MG63 (cell line): ENCODE results near the gene PITPNC1. TPM values are rescaled to one million over a fixed set of nuclear protein-coding genes. Genes with fewer than 3 reads are reported as not detected.
"Not testable (repeated sequence)": the region's sequence is repeated elsewhere in the genome, so short reads cannot be mapped to it uniquely, and the experiment has no call there.

Experiments used
- DNase-seq: peaks from one replicate; pipeline ENCODE4 v3.0.0-alpha.2; 2020
- H3K27me3 ChIP-seq: fragments of 250-450 bp; sonication (Bioruptor Pico); 2 replicates; pipeline ENCODE4 v1.5.1; 2020; ENCODE audit warnings: mild to moderate bottlenecking, moderate library complexity
- H3K36me3 ChIP-seq: fragments of 250-450 bp; sonication (Bioruptor Pico); 2 replicates; pipeline ENCODE4 v1.5.1; 2020; ENCODE audit warnings: mild to moderate bottlenecking, moderate library complexity
- H3K4me3 ChIP-seq: fragments of 250-450 bp; sonication (Bioruptor Pico); 2 replicates; pipeline ENCODE4 v1.5.1; 2020; ENCODE audit warnings: mild to moderate bottlenecking, moderate library complexity
- H3K9me3 ChIP-seq: fragments of 250-450 bp; sonication (Bioruptor Pico); 2 replicates; pipeline ENCODE4 v1.5.1; 2020; ENCODE audit warnings: mild to moderate bottlenecking, moderate library complexity
- total RNA-seq: library from RNA; depleted of rRNA; stranded (reverse); fragments of >200 nt; shearing (Covaris generic); gene quantifications from 2 replicates; pipeline ENCODE4 v1.2.3, GENCODE V29; 2014; ENCODE audit warnings: low replicate concordance; rRNA removed

The PITPNC1 gene
- total RNA-seq, 1 experiment from 2014 or later: 0.99 TPM

GRCh38 chr17:67716405-67716798 is 339.3 kb downstream of the PITPNC1 start:
- Histone ChIP-seq H3K36me3 (peaks cover 24% of the 10 kb centered on the region), H3K27me3 (no peaks in the 10 kb centered on the region), H3K9me3 (no peaks in the 10 kb centered on the region; the same call in 1 of the 2 replicates), H3K4me3 (no peak overlapping the region)
- no peak for DNase-seq

GRCh38 chr17:67717192-67717623 is 340.1 kb downstream of the PITPNC1 start:
- Histone ChIP-seq H3K27me3 (no peaks in the 10 kb centered on the region), H3K4me3 (peak overlapping the region; percentile 98), H3K9me3 (no peaks in the 10 kb centered on the region; the same call in 1 of the 2 replicates), H3K36me3 (peaks cover 32% of the 10 kb centered on the region)
- no peak for DNase-seq

GRCh38 chr17:67717624-67718324 is 340.7 kb downstream of the PITPNC1 start, which contains the start of gene NOL11:
TSS of gene NOL11 (plus strand) at chr17:67717936. CDS start at chr17:67717948, 12 bp downstream.
- H3K36me3 ChIP-seq: peaks cover 38% of the 10 kb centered on the region
- peak within 1 kb of the TSS; percentile 98 for H3K4me3 ChIP-seq
- peak; percentile 96 for DNase-seq
- H3K9me3 ChIP-seq: no peaks in the 10 kb centered on the region; the same call in 1 of the 2 replicates
- H3K27me3 ChIP-seq: no peaks in the 10 kb centered on the region

- no peaks in the 10 kb centered on the region for H3K27me3 ChIP-seq
- peaks cover 43% of the 10 kb centered on the region for H3K36me3 ChIP-seq
- H3K4me3 ChIP-seq: peak overlapping the region; percentile 98
- DNase-seq: peak; percentile 29
- H3K9me3 ChIP-seq: no peaks in the 10 kb centered on the region
Measured at GRCh38 chr17:67718325-67718941, 341.4 kb downstream of the PITPNC1 start.

- no peak for DNase-seq
- H3K9me3 ChIP-seq: peaks cover 7% of the 10 kb centered on the region
- H3K36me3 ChIP-seq: peaks cover 97% of the 10 kb centered on the region
- no peaks in the 10 kb centered on the region for H3K27me3 ChIP-seq
- H3K4me3 ChIP-seq: no peak overlapping the region
Measured at GRCh38 chr17:67725373-67725791, 348.3 kb downstream of the PITPNC1 start.

- no peak for DNase-seq
- Histone ChIP-seq H3K4me3 (no peak overlapping the region), H3K36me3 (peaks cover 97% of the 10 kb centered on the region)
Measured at GRCh38 chr17:67725807-67726206, 348.7 kb downstream of the PITPNC1 start.

GRCh38 chr17:67727152-67728039 is 350.3 kb downstream of the PITPNC1 start:
- not testable (repeated sequence) for H3K4me3 ChIP-seq, H3K9me3 ChIP-seq, H3K27me3 ChIP-seq, DNase-seq
- H3K36me3 ChIP-seq: peaks cover 94% of the 10 kb centered on the region

More at GRCh38 chr17:67725807-67726206, 348.7 kb downstream of the PITPNC1 start:
- Histone ChIP-seq H3K9me3 (peaks cover 7% of the 10 kb centered on the region), H3K27me3 (no peaks in the 10 kb centered on the region)

- H3K36me3 ChIP-seq: peaks cover 93% of the 10 kb centered on the region
- no peak overlapping the region for H3K4me3 ChIP-seq
- H3K9me3 ChIP-seq: peaks cover 7% of the 10 kb centered on the region
- no peaks in the 10 kb centered on the region for H3K27me3 ChIP-seq
- DNase-seq: no peak
Measured at GRCh38 chr17:67729903-67730302, 352.8 kb downstream of the PITPNC1 start.

- peaks cover 91% of the 10 kb centered on the region for H3K36me3 ChIP-seq
- H3K4me3 ChIP-seq: no peak overlapping the region
- H3K27me3 ChIP-seq: no peaks in the 10 kb centered on the region
- no peak for DNase-seq
- H3K9me3 ChIP-seq: peaks cover 7% of the 10 kb centered on the region
Measured at GRCh38 chr17:67730731-67731130, 353.6 kb downstream of the PITPNC1 start.

- H3K36me3 ChIP-seq: peaks cover 92% of the 10 kb centered on the region
- no peaks in the 10 kb centered on the region for H3K27me3 ChIP-seq
- DNase-seq: no peak
- H3K4me3 ChIP-seq: no peak overlapping the region
- H3K9me3 ChIP-seq: peaks cover 7% of the 10 kb centered on the region
Measured at GRCh38 chr17:67733449-67733848, 356.4 kb downstream of the PITPNC1 start.

GRCh38 chr17:67737145-67737544 is 360.1 kb downstream of the PITPNC1 start:
- H3K36me3 ChIP-seq: peaks cover 91% of the 10 kb centered on the region
- no peak overlapping the region for H3K4me3 ChIP-seq
- no peaks in the 10 kb centered on the region for H3K27me3 ChIP-seq
- no peaks in the 10 kb centered on the region for H3K9me3 ChIP-seq
- DNase-seq: no peak

GRCh38 chr17:67742025-67742424 is 364.9 kb downstream of the PITPNC1 start:
- no peaks in the 10 kb centered on the region for H3K9me3 ChIP-seq
- no peaks in the 10 kb centered on the region for H3K27me3 ChIP-seq
- no peak overlapping the region for H3K4me3 ChIP-seq
- no peak for DNase-seq
- H3K36me3 ChIP-seq: peaks cover 91% of the 10 kb centered on the region

Other genes with a start within 250 kb of the PITPNC1 start
- 13.0 and 32.3 TPM in 2 replicates for gene HELZ, start 132.1 kb upstream of the PITPNC1 start, total RNA-seq
- 20.5 and 53.9 TPM in 2 replicates for gene PSMD12, start 10.7 kb upstream of the PITPNC1 start, total RNA-seq